SK-N-SH (cell line): ENCODE data around the gene TMEM72. TPM values are rescaled to one million over a fixed set of nuclear protein-coding genes. Genes with fewer than 3 reads are reported as not detected.

Experiments
- CTCF ChIA-PET: fragments of 300-600, 350-600 bp; formaldehyde crosslinking; extraction: SDS; loops from one replicate; lab custom pipeline; 2021; lab: Yijun Ruan, JAX
- POLR2A ChIA-PET: fragments of 350-600 bp; sonication (Branson Sonifier 250); formaldehyde crosslinking; extraction: SDS; loops from one replicate; lab custom pipeline; 2020; ENCODE audit warnings: antibody characterized with exemption, inconsistent platforms; lab: Yijun Ruan, JAX
- DNase-seq: peaks from one replicate; pipeline ENCODE4 v3.0.0; 2012
- H2AFZ ChIP-seq: fragments of 200-600 bp; sonication (generic); 2 replicates; pipeline ENCODE4 v1.8.1; 2016; ENCODE audit warnings: antibody characterized with exemption, mild to moderate bottlenecking, low read depth
- H3F3A ChIP-seq: fragments of 200-600 bp; sonication (generic); replicated peaks from 2 replicates; pipeline ENCODE3; 2016; ENCODE audit warnings: antibody characterized with exemption, mild to moderate bottlenecking; ENCODE audit not compliant: insufficient read depth
- H3K27ac ChIP-seq, 2 experiments: fragments of 200-500 bp in 1 of 2; fragments of 200-600 bp in 1 of 2; sonication (Bioruptor generic) in 1 of 2; sonication (generic), shearing (Covaris generic) in 1 of 2; 2 replicates each; pipeline versions ENCODE4 v1.5.1 to v1.6.1; 2014 to 2016; ENCODE audit warnings: low read depth in 2 of 2, inconsistent platforms in 1 of 2, low read length in 1 of 2, mild to moderate bottlenecking in 1 of 2, mixed read lengths in 1 of 2
- H3K27me3 ChIP-seq: fragments of 200-600 bp; sonication (generic), shearing (Covaris generic); 2 replicates; pipeline ENCODE4 v1.6.1; 2016; ENCODE audit warnings: mixed run types; ENCODE audit not compliant: insufficient read depth
- H3K36me3 ChIP-seq, 2 experiments: fragments of 200-500 bp in 1 of 2; fragments of 200-600 bp in 1 of 2; sonication (Bioruptor generic) in 1 of 2; sonication (generic) in 1 of 2; replicated peaks in 1 of 2; 2 replicates each; pipeline versions ENCODE3 to v1.5.1; 2014 to 2016; ENCODE audit warnings: low read length in 1 of 2, mild to moderate bottlenecking in 1 of 2; ENCODE audit not compliant: insufficient read depth in 2 of 2, control insufficient read depth in 1 of 2
- H3K4me1 ChIP-seq, 2 experiments: fragments of 200-500 bp in 1 of 2; fragments of 200-600 bp in 1 of 2; sonication (Bioruptor generic) in 1 of 2; sonication (generic), shearing (Covaris generic) in 1 of 2; 2 replicates each; pipeline versions ENCODE4 v1.5.1 to v1.6.1; 2014 to 2016; ENCODE audit warnings: low read depth in 1 of 2, low read length in 1 of 2, mixed run types in 1 of 2; ENCODE audit not compliant: insufficient read depth in 2 of 2, control insufficient read depth in 1 of 2
- H3K4me2 ChIP-seq: fragments of 200-600 bp; sonication (generic), shearing (Covaris generic); 2 replicates; pipeline ENCODE4 v1.6.1; 2017; ENCODE audit warnings: mixed run types
- H3K4me3 ChIP-seq, 2 experiments: fragments of 200-500 bp in 1 of 2; fragments of 200-600 bp in 1 of 2; sonication (Bioruptor generic) in 1 of 2; sonication (generic), shearing (Covaris generic) in 1 of 2; 2 replicates each; pipeline versions ENCODE4 v1.5.1 to v1.8.1; 2014 to 2016; ENCODE audit warnings: low read depth in 2 of 2, inconsistent platforms in 1 of 2, low read length in 1 of 2, mild to moderate bottlenecking in 1 of 2, mixed read lengths in 1 of 2, moderate library complexity in 1 of 2
- H3K79me2 ChIP-seq: fragments of 200-600 bp; sonication (generic); 2 replicates; pipeline ENCODE4 v1.8.1; 2017; ENCODE audit warnings: mild to moderate bottlenecking; ENCODE audit not compliant: insufficient read depth
- H3K9ac ChIP-seq: fragments of 200-600 bp; sonication (generic); 2 replicates; pipeline ENCODE4 v1.6.1; 2017; ENCODE audit warnings: mixed run types
- H3K9me2 ChIP-seq: fragments of 200-600 bp; sonication (generic); 2 replicates; pipeline ENCODE4 v1.6.1; 2017; ENCODE audit warnings: mixed run types
- H3K9me3 ChIP-seq: fragments of 200-600 bp; sonication (generic); 2 replicates; pipeline ENCODE4 v1.6.1; 2017; ENCODE audit warnings: mixed run types, mild to moderate bottlenecking, moderate library complexity
- H4K20me1 ChIP-seq: fragments of 200-600 bp; sonication (generic); 2 replicates; pipeline ENCODE4 v1.6.1; 2017; ENCODE audit warnings: mild to moderate bottlenecking, mixed run types; ENCODE audit not compliant: insufficient read depth
- CHD2 ChIP-seq: fragments of 150-350 bp; IDR thresholded peaks from 2 replicates; pipeline ENCODE4 v1.6.1; 2018; ENCODE audit warnings: low read length; ENCODE audit not compliant: partially characterized antibody
- CTCF ChIP-seq: fragments of 200-600 bp; sonication (generic); IDR thresholded peaks from 2 replicates; pipeline ENCODE4 v1.6.1; 2017; ENCODE audit warnings: antibody characterized with exemption, mild to moderate bottlenecking, moderate library complexity
- EP300 ChIP-seq, 2 experiments: IDR thresholded peaks; 2 replicates each; pipeline versions ENCODE4 v1.4.0 to v1.6.1; 2012; ENCODE audit warnings: borderline replicate concordance in 1 of 2, low read depth in 1 of 2, low read length in 1 of 2
- FOXJ3 ChIP-seq: sonication (generic); formaldehyde crosslinking; IDR thresholded peaks from 2 replicates; pipeline ENCODE4 v1.5.1; 2020; ENCODE audit warnings: mild to moderate bottlenecking, missing genetic modification reagents
- GATA2 ChIP-seq: sonication (generic); formaldehyde crosslinking; IDR thresholded peaks from 2 replicates; pipeline ENCODE4 v1.5.0; 2020; ENCODE audit warnings: mild to moderate bottlenecking, missing genetic modification reagents
- IRF3 ChIP-seq: fragments of 150-350 bp; IDR thresholded peaks from 2 replicates; pipeline ENCODE4 v1.6.1; 2016; ENCODE audit warnings: mild to moderate bottlenecking, low read depth, low read length
- JUND ChIP-seq: IDR thresholded peaks from 2 replicates; pipeline ENCODE4 v1.4.0; 2012
- MEF2A ChIP-seq: IDR thresholded peaks from 2 replicates; pipeline ENCODE4 v1.4.0; 2012; ENCODE audit warnings: low read depth, borderline replicate concordance
- MXI1 ChIP-seq: IDR thresholded peaks from 2 replicates; pipeline ENCODE4 v1.6.1; 2012; ENCODE audit warnings: mild to moderate bottlenecking, low read depth, low read length, improper control_type of control experiment
- NFIC ChIP-seq: IDR thresholded peaks from 2 replicates; pipeline ENCODE4 v1.4.0; 2012; ENCODE audit warnings: borderline replicate concordance
- PBX3 ChIP-seq: IDR thresholded peaks from 2 replicates; pipeline ENCODE4; 2012
- POLR2AphosphoS5 ChIP-seq: IDR thresholded peaks from 2 replicates; pipeline ENCODE4 v1.6.1; 2012; ENCODE audit warnings: low read depth, low read length
- RAD21 ChIP-seq: IDR thresholded peaks from 2 replicates; pipeline ENCODE4 v1.6.1; 2012; ENCODE audit warnings: mild to moderate bottlenecking, low read length
- REST ChIP-seq: IDR thresholded peaks from 2 replicates; pipeline ENCODE4 v1.6.1; 2012; ENCODE audit warnings: mild to moderate bottlenecking, low read depth, low read length, moderate library complexity
- SIN3A ChIP-seq: IDR thresholded peaks from 2 replicates; pipeline ENCODE4 v1.6.1; 2012; ENCODE audit warnings: low read depth, mild to moderate bottlenecking, low read length, moderate library complexity, borderline replicate concordance
- SMC3 ChIP-seq: IDR thresholded peaks from 2 replicates; pipeline ENCODE4 v1.6.1; 2012; ENCODE audit warnings: low read depth, low read length, improper control_type of control experiment
- TAF1 ChIP-seq: IDR thresholded peaks from 2 replicates; pipeline ENCODE4 v1.6.1; 2012; ENCODE audit warnings: low read depth, mild to moderate bottlenecking, low read length, moderate library complexity, borderline replicate concordance
- TEAD4 ChIP-seq: IDR thresholded peaks from 2 replicates; pipeline ENCODE4 v1.4.0; 2012; ENCODE audit warnings: mild to moderate bottlenecking, borderline replicate concordance; ENCODE audit not compliant: insufficient read depth
- USF1 ChIP-seq: IDR thresholded peaks from 2 replicates; pipeline ENCODE4 v1.4.0; 2012; ENCODE audit warnings: low read depth, borderline replicate concordance
- USF2 ChIP-seq: fragments of 150-350 bp; IDR thresholded peaks from 2 replicates; pipeline ENCODE4 v1.6.1; 2017; ENCODE audit warnings: antibody characterized with exemption, low read length, low read depth, borderline replicate concordance
- WGBS: methylation state at CpG from one replicate; pipeline ENCODE4 v1.1.6; 2017; ENCODE audit warnings: low lambda C conversion rate; 5-methylcytosine and 5-hydroxymethylcytosine counted together
- polyA plus RNA-seq, 3 experiments: library from polyadenylated mRNA; depleted of rRNA; stranded (reverse); fragments of >200 nt; gene quantifications; 2 replicates each; pipeline ENCODE4 v1.2.3, GENCODE V29; 2012

Gene TMEM72
- polyA plus RNA-seq, 1 of the 3 experiments (the other 2 are of a cell fraction), result not detected

- Histone ChIP-seq H3K9me3 (no peaks in the 10 kb centered on the region), H3K27me3 (peaks cover 33% of the 10 kb centered on the region), H4K20me1 (no peaks in the 10 kb centered on the region)
- no peak for DNase-seq
- no peak for TF ChIP-seq NFIC
- no peak for TF ChIP-seq TEAD4
- no peak for TF ChIP-seq PBX3
- no peak for TF ChIP-seq JUND
- TF ChIP-seq POLR2AphosphoS5, result no peak
- TF ChIP-seq RAD21, result no peak
- no peak for TF ChIP-seq EP300 (IDR thresholded peaks at IDR 0.05; ENCODE audit: borderline replicate concordance in 1 of 2, low read depth in 1 of 2, low read length in 1 of 2)
- no peak for TF ChIP-seq MEF2A
- no peak for TF ChIP-seq FOXJ3 (CRISPR knock-in tag)
- TF ChIP-seq REST, result no peak
- TF ChIP-seq CTCF, result no peak
- no peak for TF ChIP-seq GATA2 (CRISPR knock-in tag)
- no peak for TF ChIP-seq IRF3
- no peak for TF ChIP-seq MXI1
- no peak for TF ChIP-seq USF1
- no peak for TF ChIP-seq TAF1
- no peak for TF ChIP-seq SMC3
- no peak for TF ChIP-seq SIN3A
- no peak for TF ChIP-seq USF2
- no peak for TF ChIP-seq CHD2
- TF ChIP-seq, all 33 proteins: peak for 0
- H3K27ac ChIP-seq, result no peak overlapping the region
- no peak overlapping the region for H3K4me2 ChIP-seq
- no peak overlapping the region for H3K4me3 ChIP-seq
- H2AFZ ChIP-seq, result no peak overlapping the region
- no peaks in the 10 kb centered on the region for H3F3A ChIP-seq
- POLR2A ChIA-PET, result no interaction called here
- WGBS, result 56% methylated on average over 15 of the region's 16 CpGs
- H3K4me1 ChIP-seq, result no peaks in the 10 kb centered on the region
- CTCF ChIA-PET, result interaction anchor here (1.3 kb wide), 1 partner anchor 38 kb away, joined by 3 read pairs; no protein-coding TSS in a partner anchor
- no peaks in the 10 kb centered on the region for H3K36me3 ChIP-seq
- no peak overlapping the region for H3K9ac ChIP-seq
- no peaks in the 10 kb centered on the region for H3K79me2 ChIP-seq
- H3K9me2 ChIP-seq, result no peaks in the 10 kb centered on the region
Measured at GRCh38 chr10:44925811-44926750, 14.9 kb downstream of the TMEM72 start.
